Measurements from ENCODE around the gene CD200R1. TPM values are rescaled to one million over a fixed set of nuclear protein-coding genes. Genes with fewer than 3 reads are reported as not detected.
A peak's percentile ranks its signal among the peaks of the same experiment; 100 is the strongest.

CD200R1 gene
- total and polyA plus RNA-seq, 2 of the 13 experiments (the other 11 are each of a cell fraction or from before 2014, with no cell fraction given), result 0.04 TPM; not detected in 1

DNA sequence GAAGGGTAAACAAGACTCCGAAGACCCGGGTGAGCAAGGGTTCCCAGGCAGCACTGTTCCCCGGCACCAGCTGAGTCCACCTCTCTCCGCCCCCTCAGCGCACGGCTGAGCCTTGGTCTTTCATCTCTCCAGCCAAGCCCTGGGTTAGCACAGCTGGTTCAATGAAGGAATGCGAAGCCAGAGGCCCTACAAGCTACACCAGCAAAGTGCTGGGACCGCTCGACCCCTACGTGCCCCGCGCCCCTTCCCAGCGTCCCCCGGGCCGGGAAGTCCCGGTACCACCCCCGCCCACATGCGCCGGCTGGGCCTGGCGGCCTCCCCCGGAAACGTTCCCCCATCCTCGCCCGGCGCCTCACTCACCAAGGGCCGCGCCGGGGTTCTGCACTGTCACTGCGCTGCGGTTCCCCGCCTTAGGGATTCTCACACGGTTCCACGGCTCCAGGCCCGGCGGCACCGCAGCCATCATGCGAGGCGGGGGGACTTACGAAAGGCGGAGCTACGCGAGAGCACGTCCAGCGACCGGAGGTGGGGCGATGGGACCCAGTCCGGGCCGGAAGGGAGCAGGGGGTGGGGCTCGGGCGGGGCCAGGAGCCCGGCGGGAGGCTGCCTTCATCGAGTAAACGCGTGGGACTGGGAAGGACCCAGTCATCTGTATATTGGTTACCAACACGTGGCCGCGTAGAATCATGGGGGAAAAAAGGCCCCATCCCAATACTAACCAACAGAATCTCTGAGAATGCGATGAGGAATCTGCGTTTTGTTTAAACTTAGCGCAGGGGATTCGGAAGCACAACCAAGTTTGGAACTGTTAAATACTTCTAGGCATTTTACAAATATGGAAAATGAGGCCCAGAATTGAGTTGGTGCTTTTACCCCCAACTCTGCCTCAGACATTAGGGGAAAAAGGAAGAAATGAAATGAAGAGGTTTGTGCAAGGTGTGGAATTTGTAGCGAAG, 44.6 kb upstream of the CD200R1 start (continued):
- TF ChIP-seq MYNN (CRISPR knock-in tag; IDR thresholded peaks at IDR 0.05; ENCODE audit: low read depth) (0 out of 2 replicates have a peak, but pooled peaks have one; percentile 52), AHDC1 (CRISPR knock-in tag; IDR thresholded peaks at IDR 0.05; ENCODE audit: borderline replicate concordance) (peak; percentile 76; the same call in 1 of the 2 replicates), FUBP1 (CRISPR knock-in tag; IDR thresholded peaks at IDR 0.05; ENCODE audit: borderline replicate concordance) (no peak), BRF2 (CRISPR knock-in tag; IDR thresholded peaks at IDR 0.05) (0 out of 2 replicates have a peak, but pooled peaks have one; percentile 57), ZNF557 (CRISPR knock-in tag; IDR thresholded peaks at IDR 0.05) (no peak), PAWR (CRISPR knock-in tag; IDR thresholded peaks at IDR 0.05; ENCODE audit: borderline replicate concordance) (0 out of 2 replicates have a peak, but pooled peaks have one; percentile 74), U2AF2 (IDR thresholded peaks at IDR 0.05; ENCODE audit: low read depth, low read length) (no peak), ZNF629 (CRISPR knock-in tag; conservative IDR thresholded peaks at IDR 0.05) (no peak), SCMH1 (CRISPR knock-in tag; IDR thresholded peaks at IDR 0.05; ENCODE audit: borderline replicate concordance) (no peak), BCL3 (CRISPR knock-in tag; IDR thresholded peaks at IDR 0.05) (peak; percentile 83; the same call in 1 of the 2 replicates), CCAR2 (optimal IDR thresholded peaks at IDR 0.05; ENCODE audit: low read depth, low read length) (no peak), GPBP1L1 (CRISPR knock-in tag; IDR thresholded peaks at IDR 0.05) (no peak), POLR2AphosphoS5 (IDR thresholded peaks at IDR 0.05; ENCODE audit: low read depth, low read length) (peak; percentile 81), ZNF331 (CRISPR knock-in tag; IDR thresholded peaks at IDR 0.05) (peak; percentile 30)

All from HepG2 (cell line).